ENCODE results near the gene TLN1.

DNA sequence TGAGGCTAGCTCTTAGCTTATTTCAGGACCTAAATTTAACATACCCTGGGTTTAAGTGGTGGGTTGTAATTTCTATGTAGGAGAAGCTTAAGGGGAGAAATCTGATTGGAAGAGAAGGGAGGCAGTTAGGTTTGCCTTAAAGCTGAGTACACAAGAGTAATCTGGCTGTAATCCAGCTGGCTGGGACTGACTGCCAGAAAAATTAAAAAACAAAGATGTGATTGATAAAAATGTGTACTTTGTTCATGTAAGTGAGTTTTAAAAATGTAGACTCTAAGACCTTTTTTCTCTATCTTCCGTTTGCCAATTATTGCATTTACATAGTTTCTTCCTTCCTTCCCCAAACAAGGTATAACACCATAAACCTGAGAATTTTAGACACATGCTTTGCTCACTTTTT, 39.5 kb upstream of the TLN1 start:
- TF ChIP-seq, protein P1, sequence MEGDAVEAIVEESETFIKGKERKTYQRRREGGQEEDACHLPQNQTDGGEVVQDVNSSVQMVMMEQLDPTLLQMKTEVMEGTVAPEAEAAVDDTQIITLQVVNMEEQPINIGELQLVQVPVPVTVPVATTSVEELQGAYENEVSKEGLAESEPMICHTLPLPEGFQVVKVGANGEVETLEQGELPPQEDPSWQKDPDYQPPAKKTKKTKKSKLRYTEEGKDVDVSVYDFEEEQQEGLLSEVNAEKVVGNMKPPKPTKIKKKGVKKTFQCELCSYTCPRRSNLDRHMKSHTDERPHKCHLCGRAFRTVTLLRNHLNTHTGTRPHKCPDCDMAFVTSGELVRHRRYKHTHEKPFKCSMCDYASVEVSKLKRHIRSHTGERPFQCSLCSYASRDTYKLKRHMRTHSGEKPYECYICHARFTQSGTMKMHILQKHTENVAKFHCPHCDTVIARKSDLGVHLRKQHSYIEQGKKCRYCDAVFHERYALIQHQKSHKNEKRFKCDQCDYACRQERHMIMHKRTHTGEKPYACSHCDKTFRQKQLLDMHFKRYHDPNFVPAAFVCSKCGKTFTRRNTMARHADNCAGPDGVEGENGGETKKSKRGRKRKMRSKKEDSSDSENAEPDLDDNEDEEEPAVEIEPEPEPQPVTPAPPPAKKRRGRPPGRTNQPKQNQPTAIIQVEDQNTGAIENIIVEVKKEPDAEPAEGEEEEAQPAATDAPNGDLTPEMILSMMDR (IDR thresholded peaks at IDR 0.05): no peak
- no peak for TF ChIP-seq EP300 (IDR thresholded peaks at IDR 0.05)
- no peak for TF ChIP-seq POLR2A (IDR thresholded peaks at IDR 0.05)
